HG03064 (cell line): ENCODE results near the gene USP19.

Experiments used
- ATAC-seq: cut with Tn5 transposase; IDR thresholded peaks from one replicate; pipeline ENCODE4 v1.9.1; 2021; ENCODE audit warnings: low read depth; ENCODE audit not compliant: unreplicated experiment

Gene USP19

GRCh38 chr3:49133226-49133951, 12.8 kb upstream of the USP19 start:
- no peak for ATAC-seq

GRCh38 chr3:49132437-49133225, 12.0 kb upstream of the USP19 start, which contains the start of gene LAMB2:
LAMB2 (minus strand) TSS chr3:49133050; CDS start chr3:49132867, 183 bp downstream.
- no peak for ATAC-seq

- ATAC-seq, result no peak
Measured at GRCh38 chr3:49132073-49132436, 11.4 kb upstream of the USP19 start.

GRCh38 chr3:49131576-49131975, 11.0 kb upstream of the USP19 start:
- no peak for ATAC-seq

GRCh38 chr3:49131040-49131439, 10.4 kb upstream of the USP19 start:
- ATAC-seq, result no peak

- no peak for ATAC-seq
Measured at GRCh38 chr3:49124991-49125670, 4.5 kb upstream of the USP19 start.

GRCh38 chr3:49124203-49124602, 3.6 kb upstream of the USP19 start:
- ATAC-seq, result no peak

- no peak for ATAC-seq
Measured at GRCh38 chr3:49123687-49124086, 3.1 kb upstream of the USP19 start.

- no peak for ATAC-seq
Measured at GRCh38 chr3:49122886-49123545, 2.4 kb upstream of the USP19 start.

- ATAC-seq, result no peak
Measured at GRCh38 chr3:49122451-49122850, 1.8 kb upstream of the USP19 start.

GRCh38 chr3:49122022-49122421, 1.4 kb upstream of the USP19 start:
- no peak for ATAC-seq

GRCh38 chr3:49121132-49121736, 611 bp upstream of the USP19 start:
- no peak for ATAC-seq

GRCh38 chr3:49120096-49120437, 556 bp downstream of the USP19 start:
- ATAC-seq, result no peak

- no peak for ATAC-seq
Measured at GRCh38 chr3:49119439-49119838, 1.2 kb downstream of the USP19 start.

GRCh38 chr3:49119036-49119435, 1.6 kb downstream of the USP19 start:
- no peak for ATAC-seq

- ATAC-seq, result no peak
Measured at GRCh38 chr3:49112262-49112661, 8.4 kb downstream of the USP19 start.

GRCh38 chr3:49111347-49111746, 9.3 kb downstream of the USP19 start:
- ATAC-seq, result no peak

GRCh38 chr3:49110780-49111179, 9.8 kb downstream of the USP19 start:
- no peak for ATAC-seq

GRCh38 chr3:49108346-49108745, 12.3 kb downstream of the USP19 start:
- no peak for ATAC-seq

GRCh38 chr3:49104427-49105291, 16.0 kb downstream of the USP19 start, which contains the start of gene QARS1:
QARS1 (minus strand) TSS chr3:49104757; CDS start chr3:49104733, 24 bp downstream.
- ATAC-seq, result no peak
